DMS 273 (cell line): Measurements from ENCODE around the gene SETD5.
"Not testable (repeated sequence)": the region's sequence is repeated elsewhere in the genome, so short reads cannot be mapped to it uniquely, and the experiment has no call there.

ENCODE experiments used
- DNase-seq: peaks from one replicate; lab custom pipeline; 2025; ENCODE audit not compliant: unreplicated experiment; lab: John Stamatoyannopoulos, UW

Gene SETD5

DNA sequence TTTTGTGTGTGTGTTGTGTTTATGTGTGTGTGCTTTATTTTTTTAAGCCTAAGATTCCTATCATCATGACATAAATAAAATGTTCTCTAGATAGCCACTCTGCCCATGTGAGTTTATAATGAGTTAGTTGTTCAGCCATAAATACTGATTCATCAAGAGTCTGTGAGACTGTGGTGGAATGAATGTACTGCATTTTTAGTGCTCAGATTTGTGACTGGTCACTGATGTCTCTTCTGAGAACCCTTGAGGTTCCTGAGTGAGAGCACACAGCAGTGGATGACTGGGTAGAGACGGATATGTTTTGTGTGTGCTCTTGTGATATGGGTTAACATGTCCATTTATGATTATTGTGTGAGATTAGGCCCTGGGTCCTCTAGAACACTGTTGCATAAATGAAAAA is 51.2 kb downstream of the SETD5 start:
- no peak for DNase-seq

DNA sequence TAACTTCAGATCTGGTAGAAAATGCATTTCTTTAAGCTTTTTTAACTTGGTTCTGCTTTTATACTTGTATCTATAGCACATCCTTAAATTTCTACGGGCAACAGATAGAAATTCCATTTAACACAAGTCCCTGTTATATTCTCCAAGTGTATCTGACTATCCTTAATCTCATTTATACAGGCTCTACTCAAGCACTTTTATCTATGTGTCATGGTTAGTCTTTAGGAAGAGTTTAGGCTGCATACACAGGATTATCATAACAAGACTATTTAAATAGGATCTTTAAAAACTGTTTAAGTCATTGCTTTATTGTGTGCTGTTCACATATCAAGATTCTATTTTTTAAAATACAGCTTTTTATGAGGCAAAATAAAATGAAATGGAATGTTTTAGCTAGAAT is 52.7 kb downstream of the SETD5 start:
- DNase-seq, result no peak

DNA sequence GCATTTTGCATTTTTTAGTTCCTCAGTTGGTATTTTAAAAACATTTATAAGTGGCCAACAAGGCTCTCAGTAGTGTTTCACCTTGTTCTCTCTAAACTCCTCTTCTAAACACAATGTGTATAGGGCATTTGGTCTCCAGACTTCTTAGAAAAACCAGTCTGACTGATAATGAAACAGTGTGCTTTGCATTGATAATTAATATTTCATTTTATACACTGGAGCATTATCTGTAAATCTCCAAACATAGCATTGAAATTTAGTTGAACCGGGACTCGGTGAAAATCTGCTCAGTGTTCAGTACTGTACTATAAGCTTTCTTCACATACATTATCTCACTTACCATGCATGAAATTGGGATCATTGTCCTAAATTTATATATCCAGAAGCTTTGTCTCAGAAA is 53.6 kb downstream of the SETD5 start:
- DNase-seq, result no peak

DNA sequence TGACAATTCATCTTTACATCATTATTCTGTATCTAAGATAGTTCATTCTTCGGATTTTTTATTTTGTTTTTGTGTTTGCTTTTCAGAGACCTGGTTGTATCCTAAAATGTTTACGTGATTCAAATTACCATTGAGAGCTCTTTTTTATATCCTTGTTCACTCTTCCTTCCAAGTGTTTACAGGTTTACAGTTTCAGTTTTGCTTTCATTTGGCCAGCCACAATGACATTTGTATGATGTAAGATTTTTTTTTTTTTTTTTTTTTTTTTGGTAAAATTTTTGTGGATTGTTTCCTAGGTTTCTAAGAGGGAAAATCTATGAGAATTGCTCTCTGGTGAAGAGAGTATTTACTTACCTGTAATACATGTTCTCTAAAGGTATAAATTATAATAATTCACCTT is 55.0 kb downstream of the SETD5 start:
- DNase-seq, result no peak

DNA sequence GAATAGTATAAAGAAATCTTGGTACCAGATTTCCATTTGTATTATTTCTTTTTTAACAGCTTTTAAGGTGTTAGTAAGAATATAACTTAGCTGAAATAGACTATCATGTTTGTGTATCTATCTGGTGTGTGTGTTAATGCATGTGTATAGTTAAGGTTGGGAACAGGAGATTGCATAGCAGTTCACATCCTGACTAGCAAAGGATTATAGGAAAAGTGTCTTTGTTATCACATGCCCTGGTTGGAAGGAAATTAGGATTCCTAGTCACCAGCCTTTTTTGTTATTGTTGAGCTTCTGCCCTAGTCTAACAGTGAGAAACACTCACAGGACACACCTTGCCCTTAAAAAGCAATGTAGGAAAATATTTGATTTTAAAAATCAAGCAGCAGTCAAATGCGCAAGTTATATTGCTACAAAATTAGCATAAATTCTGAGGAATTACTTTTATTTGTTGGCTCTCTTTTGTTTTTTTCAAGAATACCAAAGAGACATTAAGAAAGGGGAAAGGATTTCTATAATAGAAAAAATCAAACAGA is 58.2 kb downstream of the SETD5 start:
- no peak for DNase-seq

DNA sequence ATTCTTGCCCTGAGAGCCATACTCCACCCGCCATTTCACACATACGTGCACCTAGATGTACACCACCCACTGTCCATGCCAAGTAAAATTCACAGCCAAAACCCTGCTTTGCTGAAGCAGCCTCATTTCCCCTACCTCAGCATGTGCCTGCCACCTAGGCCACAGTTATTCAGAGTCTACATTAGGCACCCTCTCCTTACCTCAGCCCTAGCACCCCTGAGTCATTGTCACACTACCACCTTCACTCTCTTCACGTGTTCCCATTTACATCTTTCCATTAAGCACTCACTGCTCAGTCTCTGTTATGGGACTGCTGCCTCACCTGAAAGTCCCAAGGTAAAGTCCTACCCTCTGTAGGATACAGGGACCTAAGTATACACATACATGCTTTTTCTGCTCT is 70.0 kb downstream of the SETD5 start:
- DNase-seq, result no peak

DNA sequence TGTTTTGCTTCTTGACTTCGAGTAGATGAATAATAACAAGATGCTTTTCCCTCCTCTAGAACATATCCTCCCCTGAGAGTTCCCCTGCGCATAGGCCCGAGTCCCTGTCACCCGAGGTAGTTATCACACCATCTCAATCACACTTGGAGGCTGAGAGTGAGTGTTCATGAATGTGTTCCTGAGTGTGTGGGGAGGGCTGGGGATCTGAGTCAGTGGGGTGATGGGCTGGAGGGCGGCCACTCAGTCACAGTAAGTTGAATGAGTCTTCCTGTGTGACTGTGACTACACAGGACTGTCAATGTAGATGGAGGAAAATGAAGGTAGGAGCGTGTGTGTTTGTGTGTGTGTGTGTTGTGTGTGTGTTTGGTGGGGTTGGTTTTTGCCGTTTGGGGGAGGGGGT is 71.0 kb downstream of the SETD5 start:
- DNase-seq, result no peak

DNA sequence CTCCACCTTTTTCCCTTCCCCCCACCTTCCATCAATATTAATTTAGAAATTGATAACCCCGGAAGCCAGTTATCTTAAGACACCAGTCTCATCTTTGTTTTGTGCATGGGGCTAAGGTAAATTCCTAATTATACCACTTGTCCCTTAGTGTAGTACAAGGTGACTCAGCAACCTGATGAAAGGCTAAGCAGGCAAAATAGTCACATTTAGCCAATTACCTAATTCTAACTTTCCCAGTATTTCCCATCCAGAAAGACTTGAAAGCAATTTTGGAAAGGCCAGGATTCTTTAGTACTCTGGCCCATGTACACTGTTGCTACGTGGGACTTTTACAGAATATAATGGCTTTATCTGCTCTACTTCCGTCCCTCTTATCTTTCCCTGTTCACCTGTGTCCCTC is 72.6 kb downstream of the SETD5 start:
- no peak for DNase-seq

DNA sequence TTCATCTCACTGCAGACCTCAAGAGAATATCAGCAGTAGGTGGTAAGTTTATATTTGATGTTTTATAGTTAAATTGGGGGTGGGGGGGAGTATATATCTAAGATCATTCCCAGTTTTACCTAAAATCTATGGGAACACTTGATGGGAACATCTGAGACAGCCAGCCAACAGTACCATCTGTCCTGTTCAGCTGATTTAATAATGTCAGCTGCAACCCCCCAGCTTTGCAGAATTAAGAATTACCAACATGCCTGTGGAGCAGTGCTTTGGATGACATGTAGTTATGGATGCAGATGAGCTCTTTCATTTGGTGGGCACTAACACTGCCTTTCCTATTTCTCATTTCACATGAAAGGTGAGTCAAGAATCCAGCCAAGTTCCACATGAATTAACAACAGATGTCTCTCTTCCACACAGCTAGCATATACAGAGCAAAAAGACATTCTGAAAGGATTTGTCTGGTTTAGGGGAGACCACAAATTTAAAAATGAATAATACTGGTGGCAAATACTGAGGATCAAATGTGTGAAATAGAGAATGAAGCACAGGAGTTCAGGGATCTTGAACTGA is 76.2 kb downstream of the SETD5 start:
- DNase-seq, result no peak

DNA sequence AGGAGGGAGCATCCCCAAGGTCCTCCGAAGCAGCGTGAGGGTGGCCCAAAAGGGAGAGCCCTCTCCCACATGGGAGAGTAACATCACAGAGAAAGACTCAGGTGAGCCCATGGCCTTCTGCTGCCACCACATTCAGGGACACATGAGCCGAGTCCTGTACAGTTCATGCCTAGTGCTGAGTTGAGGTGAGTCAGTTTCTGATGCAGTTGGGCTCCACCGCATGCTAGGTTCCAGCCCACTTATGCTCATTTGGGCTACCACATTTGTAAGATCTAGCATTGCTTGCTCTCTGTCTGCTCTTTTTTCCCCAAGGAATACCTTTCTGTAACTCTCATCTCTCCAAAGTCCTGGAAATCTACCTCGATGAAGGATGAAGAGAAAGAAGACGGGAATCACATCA is 77.1 kb downstream of the SETD5 start:
- no peak for DNase-seq

DNA sequence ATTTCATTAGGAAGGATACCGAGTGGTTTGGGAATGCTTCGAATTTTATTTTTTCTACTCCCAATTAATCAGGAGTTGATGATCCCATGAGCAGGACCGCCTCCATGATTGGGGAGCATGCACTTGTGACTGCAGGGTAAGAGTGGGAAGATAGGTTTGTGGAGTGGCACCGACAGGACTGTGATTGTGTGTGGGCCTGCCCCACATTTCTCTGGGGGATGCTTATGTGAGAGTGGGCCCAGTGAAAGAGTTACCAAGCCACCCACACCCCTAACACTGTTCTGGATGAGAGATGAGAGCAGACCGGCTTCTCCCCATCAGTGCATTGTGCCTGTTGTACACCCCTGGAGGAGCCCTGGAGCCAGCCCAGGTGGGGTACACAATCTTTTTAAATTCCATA is 79.5 kb downstream of the SETD5 start:
- DNase-seq, result no peak

DNA sequence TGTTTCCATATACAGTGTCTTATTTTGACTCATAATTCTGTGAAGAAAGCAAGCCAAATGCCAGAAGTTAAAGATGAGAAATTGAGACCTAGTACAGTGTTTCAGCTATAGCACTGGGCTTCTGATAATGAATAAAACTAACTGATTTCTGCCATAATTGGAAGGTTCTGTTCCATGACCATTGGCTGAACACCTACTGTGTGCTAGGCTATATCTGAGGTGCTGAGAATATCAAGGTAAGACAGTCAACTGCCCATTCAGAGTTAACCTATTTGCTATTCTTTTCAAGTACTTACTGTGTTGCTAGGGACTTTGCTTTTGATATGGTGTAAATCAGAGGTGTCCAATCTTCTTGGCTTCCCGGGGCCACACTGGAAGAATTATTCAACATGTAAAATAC is 82.8 kb downstream of the SETD5 start:
- DNase-seq, result no peak

DNA sequence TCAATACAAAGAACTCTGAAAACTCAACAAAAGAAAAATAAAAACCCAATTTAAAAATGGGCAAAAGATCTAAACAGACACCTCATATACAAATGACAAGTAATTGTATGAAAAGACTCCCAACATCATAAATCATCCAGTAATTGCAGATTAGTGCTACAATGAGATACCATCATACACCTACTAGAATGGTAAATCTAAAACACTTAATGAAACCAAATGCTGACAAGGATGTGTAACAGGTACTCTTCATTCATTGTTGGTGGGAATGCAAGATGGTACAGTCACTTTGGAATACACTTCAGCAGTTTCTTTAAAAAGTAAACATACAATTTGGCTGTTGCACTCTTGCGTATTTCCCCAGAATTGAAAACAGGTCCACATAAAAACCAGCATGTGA is 87.8 kb downstream of the SETD5 start:
- no peak for DNase-seq

DNA sequence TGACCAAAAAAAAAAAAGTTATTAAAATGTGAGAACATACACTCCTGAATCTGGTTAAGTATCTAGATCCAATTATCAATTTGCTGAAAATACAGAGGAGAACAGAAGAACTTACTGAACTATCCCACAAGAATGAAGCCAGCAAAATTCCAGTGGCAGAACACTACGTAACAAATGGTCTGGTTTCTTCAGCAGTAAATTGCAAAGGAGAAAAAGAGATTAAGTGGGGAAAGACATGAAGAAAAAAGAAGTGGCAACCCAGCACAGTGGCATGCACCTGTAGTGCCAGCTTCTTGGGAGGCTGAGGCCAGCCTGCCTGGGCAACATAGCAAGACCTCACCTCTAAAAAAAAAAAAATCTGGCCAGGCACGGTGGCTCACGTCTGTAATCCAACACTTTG is 94.1 kb downstream of the SETD5 start:
- no peak for DNase-seq

DNA sequence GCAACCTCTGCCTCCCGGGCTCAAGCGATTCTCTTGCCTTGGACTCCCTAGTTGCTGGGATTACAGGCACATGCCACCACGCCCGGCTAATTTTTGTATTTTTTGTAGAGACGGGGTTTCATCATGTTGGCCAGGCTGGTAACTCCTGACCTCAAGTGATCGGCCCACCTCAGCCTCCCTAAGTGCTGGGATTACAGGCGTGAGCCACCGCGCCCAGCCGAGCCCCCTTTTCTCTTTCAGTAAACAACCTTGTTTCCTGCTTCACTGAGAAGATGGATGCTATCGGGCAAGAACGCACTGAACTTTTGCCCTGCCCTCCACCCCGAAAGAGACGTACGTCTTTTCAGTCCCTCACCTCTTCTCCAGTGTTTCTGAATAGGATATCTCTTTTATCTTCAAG is 96.6 kb downstream of the SETD5 start:
- DNase-seq, result not testable (repeated sequence)

DNA sequence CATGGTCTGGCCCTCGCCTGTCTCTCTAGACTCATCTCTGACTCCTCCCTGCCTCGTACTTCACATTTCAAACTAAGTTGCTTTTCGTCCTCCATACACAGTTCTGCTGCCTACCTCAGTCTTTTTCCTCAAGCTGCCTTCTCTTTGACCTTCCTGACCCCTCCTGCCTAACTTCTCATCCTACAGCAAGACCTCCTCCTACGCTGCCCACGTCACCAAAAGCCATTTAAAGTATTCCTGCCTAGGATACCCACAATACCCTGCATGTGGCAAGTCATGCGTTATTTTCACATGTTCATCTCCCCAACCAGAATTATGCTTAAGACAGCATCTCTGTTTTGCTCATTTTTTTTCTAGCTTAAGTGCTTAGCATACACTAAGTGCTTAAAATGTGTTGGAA is 99.5 kb downstream of the SETD5 start:
- no peak for DNase-seq

DNA sequence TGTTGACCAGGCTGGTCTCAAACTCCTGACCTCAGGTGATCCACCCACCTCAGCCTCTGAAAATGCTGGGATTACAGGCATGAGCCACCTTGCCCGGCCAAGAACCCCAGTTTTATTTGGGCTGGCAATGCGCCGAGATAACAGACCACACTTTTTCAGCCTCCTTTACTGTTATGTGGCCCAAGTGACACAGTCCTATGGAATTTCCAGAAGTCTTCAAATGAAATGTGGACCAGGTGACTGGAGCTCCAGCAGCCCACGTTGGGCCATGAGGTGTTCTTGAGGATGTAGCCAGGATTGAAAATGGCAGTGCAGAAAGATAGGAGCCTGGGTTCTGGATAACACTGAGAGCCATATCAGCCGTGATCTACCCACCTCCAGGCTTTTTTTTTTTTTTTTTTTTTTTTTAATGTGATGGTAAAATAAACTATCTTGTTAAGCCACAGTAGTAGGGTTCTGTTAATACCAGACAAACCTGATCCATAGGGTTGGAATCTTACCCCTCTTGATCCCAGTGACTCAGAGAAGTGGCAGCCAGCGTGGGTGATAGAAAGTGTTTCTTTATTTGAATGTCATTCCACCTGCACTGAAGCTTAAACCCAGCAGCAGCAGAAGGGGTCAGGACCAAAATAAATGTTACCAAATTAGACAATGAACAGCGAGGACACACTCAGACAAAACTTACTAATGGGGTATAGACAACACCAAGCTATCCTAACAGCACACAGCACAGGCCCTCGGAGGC is 100.6 kb downstream of the SETD5 start:
- DNase-seq, result no peak

DNA sequence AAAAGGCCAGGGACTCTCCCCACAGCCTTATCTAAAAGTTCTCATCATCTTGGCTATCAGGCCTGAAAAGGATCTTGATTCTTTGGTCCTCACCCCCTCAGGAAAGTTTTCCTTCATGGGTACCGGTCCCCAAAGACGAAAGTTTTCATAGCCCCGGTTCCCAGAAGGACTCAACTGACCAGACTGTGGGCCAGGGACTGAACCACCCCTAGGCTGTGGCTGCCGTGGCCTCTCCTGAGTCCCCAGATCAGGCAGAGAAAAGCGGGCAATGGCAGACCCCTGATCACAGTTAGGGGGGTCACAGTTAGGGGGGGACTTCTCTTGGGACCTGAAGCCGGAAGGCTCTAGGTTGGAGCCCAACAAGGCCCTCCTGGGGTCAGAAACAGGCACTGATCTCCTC is 101.4 kb downstream of the SETD5 start:
- no peak for DNase-seq

DNA sequence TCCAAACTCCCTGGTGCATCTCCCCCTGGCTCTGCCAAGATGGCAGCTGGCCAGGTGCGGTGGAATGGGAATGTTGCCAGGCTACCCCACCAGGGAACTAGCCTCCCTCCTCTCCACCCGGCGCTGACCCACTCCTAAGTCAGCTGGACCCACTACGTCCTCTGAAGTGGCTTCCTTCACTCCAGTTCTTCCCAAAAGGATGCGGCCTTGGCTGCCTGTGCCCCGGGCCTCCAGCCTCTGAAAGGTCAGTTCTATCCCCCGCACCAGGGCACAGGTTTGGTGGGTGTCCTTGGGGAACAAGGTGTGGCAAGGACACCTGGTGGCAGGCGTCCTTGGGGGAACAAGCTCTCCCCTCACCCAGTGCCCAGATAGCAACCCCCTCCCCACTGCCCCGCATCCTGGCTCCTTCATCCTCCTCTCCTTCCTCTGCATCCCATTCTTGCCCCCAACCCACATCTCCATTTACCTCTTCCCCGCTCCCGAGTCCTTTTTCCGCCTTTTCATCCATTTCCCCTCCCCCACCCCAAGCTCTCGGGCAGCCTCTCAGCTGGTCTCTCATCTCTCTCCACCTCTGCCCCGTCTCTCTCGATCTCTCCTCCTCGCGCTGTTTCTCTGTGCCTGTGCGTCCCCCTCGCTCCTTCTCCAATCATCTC is 102.2 kb downstream of the SETD5 start:
- no peak for DNase-seq

DNA sequence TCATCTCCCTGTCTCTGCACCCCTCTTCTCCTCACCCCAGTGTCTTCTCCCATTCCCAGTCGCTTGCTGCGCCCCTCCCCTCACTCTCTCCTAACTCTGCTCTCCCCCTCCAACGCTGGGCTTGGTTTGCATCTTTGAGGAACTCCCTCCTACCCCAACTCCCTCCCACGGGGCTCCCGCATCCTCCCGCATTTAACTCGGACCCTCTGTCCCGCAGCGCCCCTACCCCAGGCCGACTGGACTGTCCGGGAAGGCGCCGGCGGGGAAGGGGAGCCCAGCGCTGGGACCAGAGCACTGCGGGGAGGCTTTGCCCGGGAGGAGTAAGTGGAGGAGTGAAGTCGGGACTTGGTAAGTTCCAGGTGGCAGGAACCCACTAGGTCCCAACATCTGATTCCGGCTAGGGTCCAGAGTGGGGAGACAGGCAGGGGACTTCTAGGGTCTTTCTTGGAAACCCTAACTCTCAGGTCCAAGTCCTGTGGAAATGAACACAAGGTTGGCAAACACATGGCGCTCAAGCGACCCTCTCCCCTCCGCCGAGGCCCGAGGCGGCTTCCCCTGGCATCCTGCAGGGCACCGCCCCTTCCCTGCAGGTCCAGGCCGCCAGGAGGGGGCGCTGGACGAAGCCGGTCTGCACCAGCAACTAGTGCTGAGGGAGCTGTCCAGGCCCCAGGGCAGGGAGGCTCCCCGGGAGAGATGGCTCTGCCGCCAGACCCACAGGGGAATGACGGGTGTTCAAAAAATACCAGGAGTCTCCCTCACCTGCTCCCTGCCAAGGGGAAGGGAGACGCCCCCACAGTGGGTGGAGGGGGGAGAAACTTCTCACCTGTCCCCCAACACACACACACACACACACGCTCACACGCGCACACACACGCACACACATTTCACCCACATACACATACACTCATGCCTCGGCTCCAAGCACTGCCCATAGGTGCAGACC is 103.0 kb downstream of the SETD5 start:
- DNase-seq, result peak; percentile 84

DNA sequence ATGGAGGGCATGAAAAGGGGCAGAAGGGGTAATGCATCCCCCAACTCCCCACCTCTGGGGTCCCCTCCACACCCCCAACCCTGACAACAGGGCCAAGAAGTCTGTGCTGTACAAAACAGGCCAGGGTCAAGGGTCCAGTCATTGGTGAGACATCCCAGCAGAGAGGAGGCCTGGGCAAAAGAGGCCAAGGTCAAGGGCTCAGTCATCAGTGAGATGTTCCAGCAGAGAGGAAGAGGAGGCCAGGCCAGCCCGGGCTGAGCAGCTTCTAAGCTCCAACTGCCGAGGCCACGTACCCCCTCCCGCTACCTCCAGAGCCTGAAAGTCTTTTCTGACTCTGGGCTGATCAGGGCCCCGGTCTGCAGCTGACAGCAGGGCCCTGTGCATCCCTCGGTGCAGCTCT is 103.8 kb downstream of the SETD5 start:
- no peak for DNase-seq
